ENCODE measurements around the gene LY86.

DNA sequence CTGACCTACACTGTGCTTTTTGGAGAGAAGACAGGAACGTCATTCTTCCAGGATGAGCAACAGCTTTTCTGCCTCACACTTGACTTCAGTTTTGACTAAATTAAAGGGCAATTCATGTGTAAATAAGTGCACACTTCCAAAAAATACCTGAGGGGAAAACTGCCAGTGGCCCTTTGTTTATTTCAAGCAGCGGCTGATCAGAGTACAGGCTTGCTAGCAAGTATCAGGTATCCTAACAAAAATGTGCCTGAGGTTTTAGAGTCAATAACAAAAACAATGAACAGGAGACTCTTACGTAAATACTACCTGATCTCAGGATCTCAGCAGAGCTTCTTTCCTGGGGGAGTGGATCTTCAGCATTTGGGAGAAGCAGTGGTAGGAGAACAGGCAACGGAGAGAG lies 12.4 kb downstream of the LY86 start:
- TF ChIP-seq, protein P1, sequence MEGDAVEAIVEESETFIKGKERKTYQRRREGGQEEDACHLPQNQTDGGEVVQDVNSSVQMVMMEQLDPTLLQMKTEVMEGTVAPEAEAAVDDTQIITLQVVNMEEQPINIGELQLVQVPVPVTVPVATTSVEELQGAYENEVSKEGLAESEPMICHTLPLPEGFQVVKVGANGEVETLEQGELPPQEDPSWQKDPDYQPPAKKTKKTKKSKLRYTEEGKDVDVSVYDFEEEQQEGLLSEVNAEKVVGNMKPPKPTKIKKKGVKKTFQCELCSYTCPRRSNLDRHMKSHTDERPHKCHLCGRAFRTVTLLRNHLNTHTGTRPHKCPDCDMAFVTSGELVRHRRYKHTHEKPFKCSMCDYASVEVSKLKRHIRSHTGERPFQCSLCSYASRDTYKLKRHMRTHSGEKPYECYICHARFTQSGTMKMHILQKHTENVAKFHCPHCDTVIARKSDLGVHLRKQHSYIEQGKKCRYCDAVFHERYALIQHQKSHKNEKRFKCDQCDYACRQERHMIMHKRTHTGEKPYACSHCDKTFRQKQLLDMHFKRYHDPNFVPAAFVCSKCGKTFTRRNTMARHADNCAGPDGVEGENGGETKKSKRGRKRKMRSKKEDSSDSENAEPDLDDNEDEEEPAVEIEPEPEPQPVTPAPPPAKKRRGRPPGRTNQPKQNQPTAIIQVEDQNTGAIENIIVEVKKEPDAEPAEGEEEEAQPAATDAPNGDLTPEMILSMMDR (IDR thresholded peaks at IDR 0.05) = no peak
- TF ChIP-seq POLR2AphosphoS5 (IDR thresholded peaks at IDR 0.05) (no peak), POLR2A (IDR thresholded peaks at IDR 0.05) (no peak), EP300 (IDR thresholded peaks at IDR 0.05) (no peak)

All from upper lobe of left lung (tissue), 4 donors.